Coronary artery (tissue), 2 donors: Measurements from ENCODE around the gene MYADM.

Source experiments
- DNase-seq: peaks from one replicate; pipeline ENCODE4 v3.0.0-alpha.2; 2017; ENCODE audit warnings: low spot score
- H3K27ac ChIP-seq, 2 donors: fragments of 200-600 bp; sonication (generic); one replicate each; pipeline ENCODE4 v1.5.1; 2016 to 2019
- H3K4me3 ChIP-seq: fragments of 200-600 bp; sonication (generic); 2 replicates; pipeline ENCODE4 v1.5.1; 2016; ENCODE audit warnings: mild to moderate bottlenecking, moderate library complexity
- CTCF ChIP-seq: fragments of 200-600 bp; sonication (generic); IDR thresholded peaks from one replicate; pipeline ENCODE4 v1.5.1; 2019; ENCODE audit warnings: antibody characterized with exemption

The MYADM gene

GRCh38 chr19:53870485-53870844 is 2.8 kb downstream of the MYADM start:
- Histone ChIP-seq H3K27ac (peak overlapping the region; percentile 37 to 98), H3K4me3 (peak overlapping the region; percentile 96)
- no peak for DNase-seq
- no peak for TF ChIP-seq CTCF

GRCh38 chr19:53871454-53871853 is 3.8 kb downstream of the MYADM start:
- Histone ChIP-seq H3K27ac (no peak overlapping the region), H3K4me3 (peak overlapping the region; percentile 96)
- no peak for DNase-seq
- TF ChIP-seq CTCF = no peak

- H3K27ac ChIP-seq = no peak overlapping the region
- TF ChIP-seq CTCF = no peak
- no peak overlapping the region for H3K4me3 ChIP-seq
- no peak for DNase-seq
Measured at GRCh38 chr19:53872762-53873161, 5.1 kb downstream of the MYADM start.

- Histone ChIP-seq H3K4me3 (no peak overlapping the region), H3K27ac (no peak overlapping the region)
- no peak for DNase-seq
- no peak for TF ChIP-seq CTCF
Measured at GRCh38 chr19:53873773-53874605, 6.3 kb downstream of the MYADM start.

- no peak overlapping the region for H3K27ac ChIP-seq
- DNase-seq = no peak
- no peak for TF ChIP-seq CTCF
- H3K4me3 ChIP-seq = no peak overlapping the region
Measured at GRCh38 chr19:53874606-53874990, 6.9 kb downstream of the MYADM start.

GRCh38 chr19:53875602-53876325 is 8.1 kb downstream of the MYADM start:
- no peak overlapping the region for H3K27ac ChIP-seq
- no peak overlapping the region for H3K4me3 ChIP-seq
- no peak for DNase-seq
- no peak for TF ChIP-seq CTCF
